ENCODE data around the gene DLG2.

The DLG2 gene

DNA sequence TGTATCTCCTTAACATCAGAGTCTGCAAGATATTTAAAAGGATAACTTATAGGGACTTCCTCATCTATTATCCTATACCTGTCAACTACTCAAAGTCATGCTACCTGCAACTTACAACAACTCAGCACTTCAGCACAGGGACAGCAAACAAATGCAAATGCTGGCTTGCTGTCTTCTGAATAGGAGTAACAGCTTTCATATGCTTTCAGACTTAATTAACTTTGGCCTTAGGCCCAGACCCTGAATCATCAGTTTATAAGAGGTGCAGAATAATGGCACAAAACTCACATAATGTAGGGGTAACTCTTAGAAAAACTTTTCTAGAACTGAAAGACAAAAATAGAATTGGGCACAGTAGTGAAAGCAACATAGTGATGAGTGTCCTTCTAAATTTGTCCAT, 953.4 kb downstream of the DLG2 start:
- DNase-seq (ENCODE audit: low read depth in 3 of 3), result no peak

DNA sequence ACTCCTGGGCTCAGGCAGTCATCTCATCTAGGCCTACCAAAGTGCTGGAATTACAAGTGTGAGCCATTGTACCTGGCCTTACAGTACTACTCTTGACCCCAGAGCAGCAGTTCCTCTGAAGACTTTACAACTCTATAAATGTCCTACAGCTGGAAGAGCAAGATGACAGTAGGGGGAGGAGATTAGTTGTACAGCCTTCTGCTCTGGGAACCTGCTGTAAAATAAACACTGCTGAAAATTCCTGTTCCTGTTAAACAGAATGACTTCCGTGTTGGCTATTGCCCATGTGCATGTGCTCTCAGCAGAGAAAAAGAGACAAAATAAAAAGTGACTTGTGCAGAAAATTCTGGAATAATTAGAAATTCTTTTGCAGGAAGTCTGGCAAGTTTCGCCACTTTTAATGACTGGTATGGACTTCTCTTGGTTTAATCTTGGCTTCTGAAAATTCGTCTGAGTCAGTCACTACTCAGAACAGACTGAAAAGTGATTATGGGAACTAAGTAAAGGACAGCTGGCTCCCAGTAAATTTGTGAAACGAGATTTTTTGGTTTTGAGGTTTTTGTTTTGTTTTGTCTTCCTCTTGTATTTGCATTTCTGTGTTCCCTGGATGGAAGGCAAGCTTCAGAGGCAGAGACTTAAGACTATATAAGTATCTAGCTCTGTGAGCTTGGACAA, 955.7 kb downstream of the DLG2 start:
- no peak for DNase-seq (ENCODE audit: low read depth in 3 of 3)

DNA sequence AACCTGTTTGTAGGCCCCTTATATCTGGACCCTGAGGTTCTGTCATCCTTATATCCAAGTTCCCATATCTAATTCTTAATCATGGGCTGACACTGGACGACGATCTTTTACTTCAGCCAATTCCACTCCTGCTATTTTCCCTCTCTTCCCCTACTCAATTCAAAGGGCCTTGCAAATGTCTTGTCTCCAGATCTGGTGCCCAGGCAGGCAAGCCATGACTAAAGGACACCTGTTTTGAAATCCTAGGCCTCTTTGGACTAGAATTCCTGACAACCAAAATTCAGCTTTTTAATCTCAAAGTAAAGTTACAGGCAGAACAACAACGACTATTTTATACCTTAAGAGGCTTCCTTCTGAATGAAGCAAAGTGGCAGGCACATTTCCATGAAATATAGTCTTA, 963.4 kb downstream of the DLG2 start:
- DNase-seq (ENCODE audit: low read depth in 3 of 3), result no peak

DNA sequence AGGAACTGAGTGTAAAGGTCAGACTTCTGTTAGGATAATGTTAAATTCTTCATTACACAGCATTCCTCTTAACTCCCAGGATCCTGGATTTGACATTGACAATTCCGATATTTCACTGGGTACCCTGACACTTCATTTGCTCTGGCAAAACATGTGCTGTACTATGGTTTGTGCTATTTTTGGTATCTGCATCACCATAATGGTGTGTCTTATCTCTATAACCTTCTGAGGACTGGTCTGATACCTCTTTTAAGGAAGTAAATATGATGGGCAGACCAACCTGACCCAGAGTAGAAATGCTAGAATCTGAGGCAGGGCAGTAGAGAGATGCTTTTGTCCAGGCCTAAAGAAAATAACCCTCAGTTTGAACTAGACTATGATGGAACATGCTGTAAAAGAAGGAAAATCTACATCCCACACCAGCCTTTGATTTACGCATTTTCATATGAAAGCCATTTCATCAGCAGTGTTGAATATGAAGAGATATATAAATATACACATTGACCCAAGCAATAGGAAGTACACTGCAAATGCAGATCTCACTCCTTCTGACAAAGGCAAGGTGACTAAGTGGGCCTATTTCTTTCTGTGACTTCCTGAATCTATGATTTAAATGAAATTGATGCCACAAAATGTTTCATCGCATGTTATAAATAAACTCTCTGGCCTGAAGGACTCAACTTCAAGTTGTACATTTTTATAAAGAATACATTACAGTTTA, 966.7 kb downstream of the DLG2 start:
- no peak for DNase-seq (ENCODE audit: low read depth in 3 of 3)

DNA sequence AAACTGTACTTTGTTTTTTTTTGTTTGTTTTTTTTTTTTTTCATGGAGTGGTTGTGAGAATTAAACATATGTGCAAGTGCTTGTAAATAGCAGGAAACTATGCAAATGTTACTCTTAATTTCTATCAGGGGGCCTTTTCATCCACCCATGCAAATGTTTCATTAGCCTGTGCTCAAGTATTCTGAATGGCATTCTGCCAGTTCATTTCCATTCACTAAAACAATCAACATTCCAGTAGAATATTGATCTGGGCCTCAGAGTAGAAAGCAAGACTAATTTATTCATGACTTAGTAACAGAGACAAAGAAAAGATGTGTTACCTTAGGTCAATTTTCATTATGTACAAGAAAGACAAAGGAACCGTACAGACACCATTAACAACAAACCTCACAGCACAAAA, 971.4 kb downstream of the DLG2 start:
- DNase-seq (ENCODE audit: low read depth in 3 of 3), result no peak

DNA sequence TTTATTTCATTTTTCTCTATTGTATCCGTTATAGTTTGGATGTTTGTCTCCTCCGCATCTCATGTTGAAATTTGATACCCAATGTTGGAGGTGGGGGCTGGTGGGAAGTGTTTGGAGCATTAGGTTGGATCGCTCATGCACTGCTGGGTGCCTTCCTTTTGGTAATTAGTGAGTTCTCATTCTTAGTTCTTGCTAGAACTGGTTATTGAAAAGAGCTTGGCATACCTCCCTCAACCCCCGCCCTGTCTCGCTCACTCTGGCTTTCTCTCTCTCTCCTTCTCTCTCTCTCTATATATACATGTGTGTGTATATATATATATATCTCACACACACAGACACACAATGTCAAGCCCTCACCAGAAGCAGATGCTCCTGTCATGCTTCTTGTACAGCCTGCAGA, 978.7 kb downstream of the DLG2 start:
- DNase-seq (ENCODE audit: low read depth in 3 of 3), result no peak

DNA sequence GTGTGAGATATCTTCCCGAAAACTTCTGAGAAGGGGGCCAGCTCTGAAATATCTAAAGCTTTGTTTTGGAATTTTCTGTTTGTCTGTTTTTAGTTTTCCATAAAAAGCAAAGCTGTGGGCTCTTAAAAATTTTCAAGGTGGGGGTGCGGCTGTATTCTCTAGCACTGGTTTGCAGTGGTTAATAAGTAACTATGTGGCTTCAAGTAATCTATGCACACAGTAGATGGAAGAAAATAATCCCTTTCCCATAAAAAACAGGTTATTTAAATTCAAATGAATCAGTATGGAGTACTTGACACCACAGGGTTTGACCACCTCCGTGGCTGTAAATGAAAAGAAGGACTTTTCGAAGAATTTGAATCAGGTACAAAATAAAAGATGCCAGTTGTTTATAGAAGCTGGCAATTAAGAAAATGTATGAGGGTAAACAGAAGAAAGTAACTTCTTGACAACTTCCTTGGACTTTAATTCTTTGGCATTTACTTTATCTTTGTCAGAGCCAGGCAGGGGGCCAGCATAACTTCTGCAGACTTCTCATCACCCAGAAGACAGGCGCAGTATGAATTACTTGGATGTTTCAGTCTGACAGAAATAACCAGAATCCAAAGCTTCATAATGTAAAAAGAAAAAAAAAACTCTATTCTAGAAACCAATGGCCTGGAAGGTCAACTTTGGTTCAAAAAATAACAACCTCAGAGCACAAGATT, 981.0 kb downstream of the DLG2 start:
- no peak for DNase-seq (ENCODE audit: low read depth in 3 of 3)

DNA sequence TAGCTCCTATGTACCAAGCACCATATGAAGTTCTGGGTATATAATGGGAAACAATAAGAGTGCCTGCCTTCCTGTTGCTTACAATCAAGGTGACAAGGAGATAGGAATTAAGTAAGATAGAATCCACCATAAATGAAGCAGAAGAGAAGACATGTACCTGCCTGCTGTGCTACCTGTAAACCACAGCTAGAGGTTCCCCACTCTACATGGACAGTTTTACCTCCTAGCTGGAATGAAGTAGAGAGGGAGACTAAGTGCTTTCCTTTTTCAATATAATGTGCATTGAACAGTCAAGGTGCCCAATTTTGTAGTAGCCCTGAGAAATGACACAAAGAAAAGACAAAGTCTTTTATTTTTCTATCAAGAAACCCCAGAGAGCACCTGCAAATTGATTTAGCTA, 984.6 kb downstream of the DLG2 start:
- DNase-seq (ENCODE audit: low read depth in 3 of 3), result no peak

DNA sequence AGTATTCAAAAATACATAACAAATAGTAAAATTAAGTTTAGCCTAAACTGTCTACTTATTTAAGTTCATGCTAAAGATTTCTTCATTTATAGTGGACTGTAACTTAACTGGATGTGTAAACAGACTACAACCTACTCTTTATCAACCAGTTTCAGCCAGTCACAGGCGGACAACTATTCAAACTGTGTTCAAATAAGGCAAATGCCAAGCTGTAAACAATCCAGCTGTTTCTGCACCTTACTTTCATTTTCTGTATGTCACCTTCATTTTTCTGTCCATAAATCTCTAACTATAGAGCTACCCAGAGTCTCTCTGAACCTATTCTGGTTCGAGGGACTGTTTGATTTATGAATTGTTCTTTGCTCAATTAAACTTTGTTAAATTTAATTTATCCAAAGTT, 992.8 kb downstream of the DLG2 start:
- DNase-seq (ENCODE audit: low read depth in 3 of 3), result no peak

DNA sequence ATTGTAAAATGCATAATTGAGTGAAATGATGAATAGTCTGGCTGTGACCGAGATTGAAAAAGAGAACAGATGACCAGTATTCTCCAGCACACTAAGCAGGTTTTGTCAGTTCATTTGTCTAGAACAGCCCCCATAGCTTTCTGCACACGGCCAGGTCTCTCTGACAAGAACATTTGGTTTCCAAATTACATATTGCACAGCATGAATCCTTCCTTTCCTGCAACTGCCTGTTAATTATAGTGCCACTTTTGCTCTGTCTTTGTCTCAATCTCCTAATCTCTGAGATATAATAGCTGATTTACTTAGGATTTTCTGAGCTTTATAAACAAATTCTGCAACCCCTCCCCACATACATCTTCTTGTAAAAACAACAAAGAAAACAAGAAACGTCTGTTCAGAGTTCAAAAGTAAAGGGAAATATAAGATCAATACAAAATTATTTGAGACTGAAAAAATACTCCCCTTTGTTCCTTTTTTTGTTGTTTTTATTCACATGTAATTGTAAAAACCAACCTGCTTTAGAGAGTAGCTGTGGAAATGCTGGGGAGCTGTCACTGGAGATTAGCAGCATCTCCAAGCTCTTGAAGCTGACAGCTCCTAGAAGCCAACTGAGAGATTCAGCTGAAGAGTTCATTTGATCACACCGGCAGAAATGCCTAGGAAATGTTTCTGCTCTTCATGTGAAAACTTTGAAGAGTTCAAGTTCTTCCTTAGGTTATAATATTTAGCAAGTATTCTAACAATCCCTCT, 998.1 kb downstream of the DLG2 start:
- DNase-seq (ENCODE audit: low read depth in 3 of 3), result no peak

DNA sequence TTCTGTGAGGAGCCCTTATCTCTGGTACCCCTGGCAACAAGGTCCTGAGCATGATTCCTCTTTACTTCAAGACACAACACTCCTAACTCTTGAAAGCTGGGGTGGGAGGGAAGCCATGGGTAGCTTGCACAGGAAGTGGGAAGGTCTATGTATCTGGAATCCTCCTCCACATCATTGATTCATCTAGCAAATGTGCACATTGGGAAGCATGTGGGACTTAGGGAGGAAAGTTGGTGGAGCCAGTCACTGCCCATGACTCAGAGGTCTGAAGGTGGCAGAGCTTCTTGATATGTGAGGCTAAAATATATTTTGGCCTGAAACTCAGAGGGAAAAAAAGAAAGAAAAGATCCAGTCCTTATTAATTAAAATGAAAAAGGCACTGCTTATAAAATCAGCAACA, 1000.9 kb downstream of the DLG2 start:
- no peak for DNase-seq (ENCODE audit: low read depth in 3 of 3)

DNA sequence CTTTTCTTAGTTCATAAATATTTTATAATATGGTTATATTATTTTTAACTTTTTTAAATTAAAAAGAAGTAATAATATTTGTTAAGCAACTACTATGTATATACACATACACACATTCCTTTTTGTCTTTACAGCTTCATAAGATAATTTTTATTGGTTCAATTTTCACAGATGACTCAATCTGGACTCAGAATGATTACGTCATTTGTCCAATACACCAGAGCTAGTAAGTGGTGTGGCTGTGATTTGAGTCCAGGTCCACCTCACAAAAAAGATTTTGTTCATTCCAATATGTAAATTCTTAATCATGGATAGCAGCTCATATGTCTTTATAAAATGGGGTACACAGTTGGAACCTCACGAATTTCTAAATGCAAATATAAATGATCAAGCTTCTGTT, 1014.5 kb downstream of the DLG2 start:
- DNase-seq (ENCODE audit: low read depth in 3 of 3), result no peak

DNA sequence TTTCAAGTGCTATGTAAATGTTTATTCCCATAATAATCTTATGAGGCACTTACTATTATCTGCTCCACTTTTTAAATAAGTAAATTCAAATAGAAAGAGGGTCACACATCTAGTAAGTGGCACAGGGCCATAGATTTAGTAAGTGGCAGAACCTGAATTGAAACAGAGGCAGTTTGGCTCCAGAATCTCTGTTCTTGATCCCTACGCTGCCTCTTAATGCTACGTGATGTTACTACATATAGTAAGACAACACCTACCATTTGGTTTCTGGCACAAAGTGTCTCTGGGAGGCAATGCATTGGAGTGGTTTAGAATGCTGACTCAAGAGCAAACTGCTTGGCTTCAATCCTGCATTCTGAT, 1018.3 kb downstream of the DLG2 start:
- DNase-seq (ENCODE audit: low read depth in 3 of 3), result no peak

DNA sequence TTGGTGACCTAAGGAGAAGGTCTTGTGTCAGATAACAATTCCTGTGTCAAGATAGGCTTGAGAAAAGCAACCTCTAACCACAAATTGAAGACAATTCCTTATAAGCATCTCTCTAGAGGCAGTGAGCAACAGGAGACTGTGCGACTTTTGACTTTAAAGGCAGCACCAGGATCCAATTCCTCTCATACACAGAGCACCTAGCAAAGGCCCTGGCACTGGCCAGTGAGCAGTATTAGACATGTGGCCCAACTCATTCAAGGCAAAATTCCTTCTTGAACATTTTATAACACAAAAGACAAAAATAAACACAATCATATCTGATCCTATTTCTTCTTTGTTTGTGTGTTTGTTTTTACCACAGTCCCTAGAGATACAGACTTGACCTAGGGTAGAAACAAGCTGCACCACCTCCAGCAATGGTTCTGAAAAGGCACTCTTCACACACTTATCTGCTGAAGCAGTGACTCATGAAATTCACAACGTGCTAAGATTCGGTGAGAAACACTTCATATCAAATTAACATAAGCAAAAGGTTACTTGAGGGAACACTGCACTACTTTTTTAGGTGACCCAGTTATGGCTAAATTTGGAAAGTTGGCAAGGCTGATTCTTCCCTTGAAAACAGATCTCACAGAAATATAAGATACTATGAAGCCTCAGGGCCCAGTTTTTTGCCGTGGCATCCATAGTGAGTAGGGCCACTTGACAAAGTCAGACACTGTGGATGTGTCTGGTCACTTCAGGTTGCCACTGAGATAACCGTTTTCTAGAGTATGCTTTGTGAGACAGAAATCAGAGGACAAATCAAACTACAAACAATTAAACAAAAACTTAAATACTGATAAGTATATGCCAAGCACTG, 1018.9 kb downstream of the DLG2 start:
- DNase-seq (ENCODE audit: low read depth in 3 of 3), result no peak

DNA sequence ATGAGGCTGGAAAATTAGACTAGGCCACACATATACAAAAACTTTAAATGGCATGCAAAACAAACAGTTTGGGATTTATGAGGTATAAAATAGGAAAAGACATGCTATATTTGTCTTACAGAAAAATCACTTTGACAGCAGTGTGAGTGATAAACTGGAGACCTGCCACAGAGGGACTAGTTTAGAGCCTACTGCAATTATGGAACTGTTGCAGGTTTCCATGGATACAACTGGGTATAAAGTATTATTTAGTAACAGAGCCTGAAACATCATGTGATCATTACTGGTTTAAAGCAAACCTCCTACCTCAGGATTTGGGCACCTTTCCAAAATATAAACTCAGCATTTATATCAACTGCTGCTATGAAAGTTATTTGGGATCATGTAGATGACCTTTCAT, 1032.5 kb downstream of the DLG2 start:
- DNase-seq (ENCODE audit: low read depth in 3 of 3), result no peak

DNA sequence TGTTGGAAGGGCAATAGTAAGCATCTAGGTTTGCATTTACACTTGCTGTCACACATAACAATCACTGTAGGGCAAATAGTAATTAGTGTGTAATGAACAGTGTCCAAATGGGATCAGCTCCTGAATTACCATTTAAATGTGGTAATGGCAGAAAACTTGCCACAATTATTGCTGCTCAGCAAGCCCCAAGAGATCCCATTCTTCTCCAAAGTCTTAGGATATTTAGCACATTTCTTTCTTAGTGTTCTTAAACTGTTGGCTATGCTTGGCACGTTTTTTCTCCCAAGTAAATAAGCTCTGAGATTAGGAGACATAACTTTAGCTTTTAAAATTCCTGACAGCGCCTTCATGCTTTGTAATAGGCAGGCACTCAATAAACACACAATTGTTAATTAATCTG, 1037.0 kb downstream of the DLG2 start:
- DNase-seq (ENCODE audit: low read depth in 3 of 3), result no peak

DNA sequence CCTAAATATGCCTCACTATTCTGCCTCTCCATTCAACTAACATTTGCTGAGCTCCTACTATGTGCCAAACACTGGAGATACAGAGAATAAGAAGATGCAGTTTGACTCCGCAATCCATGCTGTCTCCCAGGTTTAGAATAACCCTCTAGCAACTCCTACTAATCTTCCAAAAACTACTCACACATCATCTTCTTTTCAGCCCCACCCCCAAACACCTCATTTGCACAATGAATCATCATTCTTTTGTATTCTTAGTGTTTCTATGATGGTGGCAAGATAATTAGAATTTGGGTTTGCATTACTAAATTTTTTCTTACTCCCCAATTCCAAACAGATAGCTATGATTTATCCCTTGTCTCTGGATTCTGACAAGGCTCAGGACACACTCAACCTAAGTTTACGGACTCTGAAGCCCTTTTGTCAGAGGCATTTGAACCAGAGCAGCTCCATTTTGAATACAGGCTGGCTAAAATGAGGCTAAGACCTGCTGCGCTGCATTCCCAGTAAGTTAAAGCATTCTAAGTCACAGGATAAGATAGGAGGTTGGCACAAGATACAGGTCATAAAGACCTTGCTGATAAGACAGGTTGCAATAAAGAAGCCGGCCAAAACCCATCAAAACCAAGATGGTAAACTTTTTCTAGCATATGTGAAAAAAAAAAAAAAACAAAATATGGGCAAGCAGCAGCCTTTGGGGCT, 1038.9 kb downstream of the DLG2 start:
- DNase-seq (ENCODE audit: low read depth in 3 of 3), result no peak

DNA sequence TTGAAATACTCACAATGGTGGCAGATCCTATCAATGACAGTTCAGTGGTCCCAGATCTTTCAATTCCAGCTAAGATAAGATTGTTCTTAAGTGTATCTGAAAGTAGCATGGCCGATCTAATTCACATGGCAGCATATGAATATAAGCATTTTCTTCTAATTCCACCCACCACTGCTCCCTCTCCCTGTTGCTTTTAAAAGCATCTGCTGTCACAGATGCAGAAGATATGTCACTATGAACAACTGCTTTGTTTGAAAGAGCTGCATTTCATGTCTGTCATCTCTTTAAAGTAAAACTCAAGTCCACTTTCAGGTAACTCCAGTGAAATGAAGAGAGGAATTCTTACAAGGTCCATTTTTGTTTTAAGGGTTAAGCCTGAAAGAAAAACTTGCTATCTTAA, 1044.0 kb downstream of the DLG2 start:
- no peak for DNase-seq (ENCODE audit: low read depth in 3 of 3)

DNA sequence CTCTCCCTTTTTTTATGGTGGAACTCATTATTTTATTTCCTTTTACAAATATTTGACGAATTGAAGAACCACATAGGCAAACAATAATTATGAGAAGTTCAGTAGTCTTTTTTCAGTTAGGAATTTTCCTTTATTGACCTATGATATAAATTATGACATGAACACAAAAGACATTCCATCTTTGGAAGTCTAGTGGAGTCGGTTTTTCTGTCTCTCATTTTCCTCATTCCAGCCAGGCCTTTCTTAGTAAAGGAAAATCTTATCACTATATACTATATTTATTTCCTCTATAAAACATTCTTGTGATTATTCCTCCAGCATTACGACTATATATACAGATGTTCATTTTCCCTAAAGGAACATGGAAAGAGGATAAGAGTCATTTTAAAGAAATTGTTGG, 1046.1 kb downstream of the DLG2 start:
- no peak for DNase-seq (ENCODE audit: low read depth in 3 of 3)

DNA sequence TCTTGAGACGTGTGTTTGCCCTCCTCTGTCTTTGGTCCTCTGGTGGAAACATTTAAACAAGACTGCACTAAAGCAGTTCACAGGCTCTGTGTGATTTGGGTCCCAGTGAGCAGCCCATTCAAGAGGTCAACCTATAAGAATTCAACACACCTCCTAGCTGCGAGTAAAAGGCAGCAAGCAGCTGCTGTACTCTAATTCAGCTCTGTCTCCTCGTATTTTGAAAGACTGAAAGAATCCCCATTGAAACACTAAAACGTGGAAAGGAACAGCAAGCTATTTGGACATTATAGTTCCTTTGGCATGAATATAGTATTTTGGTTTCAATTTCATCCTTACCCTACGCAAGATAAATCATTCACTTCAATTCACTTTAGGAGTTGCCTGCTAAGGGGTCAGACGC, 1046.7 kb downstream of the DLG2 start:
- DNase-seq (ENCODE audit: low read depth in 3 of 3), result no peak

DNA sequence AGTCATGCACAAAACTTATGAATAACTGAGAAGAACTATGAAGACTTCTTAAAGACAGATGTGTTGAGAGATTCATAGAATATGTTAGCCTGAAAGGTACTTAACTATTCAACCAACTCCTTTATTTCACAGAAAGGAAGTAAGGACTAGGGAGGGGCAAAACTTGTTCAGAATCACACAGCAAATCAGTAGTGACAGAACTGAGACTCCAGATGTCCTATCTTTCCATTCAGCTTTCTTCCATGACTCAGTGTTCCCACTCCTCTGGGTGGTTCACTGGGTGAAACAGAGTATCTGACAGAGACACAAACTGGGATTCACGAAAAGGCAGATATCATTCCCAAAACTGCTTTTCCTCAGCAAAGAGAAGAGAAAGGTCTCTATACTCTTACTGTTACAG, 1053.3 kb downstream of the DLG2 start:
- no peak for DNase-seq (ENCODE audit: low read depth in 3 of 3)
